ENCODE results near the gene FAM72A.
"Not testable (repeated sequence)": the region's sequence is repeated elsewhere in the genome, so short reads cannot be mapped to it uniquely, and the experiment has no call there.

The FAM72A gene

DNA sequence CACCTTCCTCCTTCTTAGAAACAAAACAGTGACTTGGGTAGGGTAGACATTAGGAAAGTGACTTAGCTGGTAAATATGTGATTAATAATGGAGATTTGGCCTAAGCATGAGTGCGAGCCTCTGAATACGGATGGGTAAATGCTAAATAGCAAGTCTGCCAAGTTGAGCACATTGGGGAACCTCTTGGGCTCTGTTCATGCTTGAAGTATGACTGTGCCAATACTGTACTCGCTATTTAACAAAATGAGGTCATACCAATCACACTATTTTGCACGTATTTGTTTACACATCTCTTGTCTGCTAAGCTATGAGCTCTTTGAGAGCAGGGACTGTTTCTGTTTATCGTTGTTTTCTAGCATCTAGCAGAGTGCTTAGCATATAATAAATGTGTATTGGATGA is 24.2 kb upstream of the FAM72A start:
- H3K4me1 ChIP-seq (ENCODE audit: control insufficient read depth, insufficient read depth, low read length); H3K4me3 ChIP-seq (ENCODE audit: low read length); DNase-seq (ENCODE audit: low read depth); H3K9ac ChIP-seq (ENCODE audit: low read length); H3K36me3 ChIP-seq (ENCODE audit: control insufficient read depth, insufficient read depth, low read length, severe bottlenecking); H3K9me3 ChIP-seq (ENCODE audit: control insufficient read depth, low read length); H3K27me3 ChIP-seq (replicated peaks; ENCODE audit: control insufficient read depth, insufficient read depth, low read length): not testable (repeated sequence)

DNA sequence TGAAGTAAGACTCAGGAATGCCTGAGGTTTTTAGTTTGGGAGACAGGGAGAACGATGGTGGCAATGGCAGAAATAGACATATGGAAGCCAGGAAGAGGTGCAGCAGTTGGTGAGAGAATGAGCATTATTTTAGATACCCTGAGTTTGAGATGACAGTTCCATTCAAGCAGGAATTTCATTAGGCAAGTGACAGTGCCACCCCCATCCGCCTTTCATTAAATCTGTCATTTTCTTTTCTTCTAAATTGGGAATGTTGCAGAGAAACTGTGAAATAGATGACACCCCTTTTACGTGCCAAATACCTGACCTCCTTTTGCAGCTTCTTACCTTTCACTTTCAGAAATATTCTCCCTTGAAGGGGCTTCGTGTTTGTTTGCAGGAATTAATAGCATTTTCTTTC is 22.7 kb upstream of the FAM72A start:
- not testable (repeated sequence) for H3K4me1 ChIP-seq (ENCODE audit: control insufficient read depth, insufficient read depth, low read length); H3K9ac ChIP-seq (ENCODE audit: low read length); H3K9me3 ChIP-seq (ENCODE audit: control insufficient read depth, low read length); H3K36me3 ChIP-seq (ENCODE audit: control insufficient read depth, insufficient read depth, low read length, severe bottlenecking); H3K27me3 ChIP-seq (replicated peaks; ENCODE audit: control insufficient read depth, insufficient read depth, low read length); H3K4me3 ChIP-seq (ENCODE audit: low read length); DNase-seq (ENCODE audit: low read depth)

DNA sequence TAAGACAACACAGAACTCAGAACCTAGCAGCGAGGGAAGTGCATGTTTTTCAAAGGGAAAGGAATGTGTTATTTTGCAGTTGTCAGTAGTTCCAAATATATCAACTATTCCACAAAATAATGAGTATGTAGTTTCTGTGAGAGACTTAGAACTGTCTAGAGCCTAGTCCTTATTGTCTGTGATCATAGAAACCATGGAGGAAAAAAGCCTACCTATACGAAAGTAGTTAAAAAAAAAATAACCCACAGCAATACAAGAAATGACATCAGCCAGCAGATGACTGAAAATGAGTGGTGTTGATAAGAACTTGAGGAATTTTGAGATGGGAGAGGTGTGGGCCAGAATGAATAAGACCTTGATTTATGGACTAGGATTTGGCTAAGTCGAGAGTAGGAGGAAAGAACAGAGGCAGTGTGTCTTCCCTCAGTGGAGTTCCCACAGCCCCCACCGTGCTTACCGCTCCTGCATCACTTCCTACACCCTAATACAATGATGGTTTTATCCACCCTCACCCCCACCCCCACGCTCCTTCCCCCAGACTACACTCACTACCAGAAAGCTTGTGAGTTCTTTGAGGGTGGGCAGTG is 21.6 kb upstream of the FAM72A start:
- not testable (repeated sequence) for H3K4me1 ChIP-seq (ENCODE audit: control insufficient read depth, insufficient read depth, low read length); H3K9ac ChIP-seq (ENCODE audit: low read length); H3K4me3 ChIP-seq (ENCODE audit: low read length); H3K9me3 ChIP-seq (ENCODE audit: control insufficient read depth, low read length); H3K36me3 ChIP-seq (ENCODE audit: control insufficient read depth, insufficient read depth, low read length, severe bottlenecking); H3K27me3 ChIP-seq (replicated peaks; ENCODE audit: control insufficient read depth, insufficient read depth, low read length); DNase-seq (ENCODE audit: low read depth)

DNA sequence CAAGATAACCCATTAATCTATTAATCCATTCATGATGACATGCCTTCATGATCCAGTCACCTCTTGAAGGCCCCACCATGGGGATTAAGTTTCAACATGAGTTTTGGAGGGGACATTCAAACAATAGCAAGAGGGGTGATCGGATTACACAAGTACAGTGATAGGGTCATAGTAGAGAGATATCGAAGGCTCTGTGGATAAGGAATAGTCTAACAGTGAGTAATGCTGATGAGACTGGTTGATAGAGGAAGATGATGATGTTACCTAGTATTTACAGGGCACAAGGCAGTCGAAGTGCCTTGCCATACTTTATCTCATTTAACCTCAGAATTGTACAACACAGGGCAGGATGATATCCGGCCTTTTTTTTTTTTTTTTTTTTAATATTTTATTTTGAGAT is 18.9 kb upstream of the FAM72A start:
- H3K4me3 ChIP-seq (ENCODE audit: low read length); DNase-seq (ENCODE audit: low read depth); H3K27me3 ChIP-seq (replicated peaks; ENCODE audit: control insufficient read depth, insufficient read depth, low read length); H3K9ac ChIP-seq (ENCODE audit: low read length); H3K4me1 ChIP-seq (ENCODE audit: control insufficient read depth, insufficient read depth, low read length); H3K36me3 ChIP-seq (ENCODE audit: control insufficient read depth, insufficient read depth, low read length, severe bottlenecking); H3K9me3 ChIP-seq (ENCODE audit: control insufficient read depth, low read length): not testable (repeated sequence)

DNA sequence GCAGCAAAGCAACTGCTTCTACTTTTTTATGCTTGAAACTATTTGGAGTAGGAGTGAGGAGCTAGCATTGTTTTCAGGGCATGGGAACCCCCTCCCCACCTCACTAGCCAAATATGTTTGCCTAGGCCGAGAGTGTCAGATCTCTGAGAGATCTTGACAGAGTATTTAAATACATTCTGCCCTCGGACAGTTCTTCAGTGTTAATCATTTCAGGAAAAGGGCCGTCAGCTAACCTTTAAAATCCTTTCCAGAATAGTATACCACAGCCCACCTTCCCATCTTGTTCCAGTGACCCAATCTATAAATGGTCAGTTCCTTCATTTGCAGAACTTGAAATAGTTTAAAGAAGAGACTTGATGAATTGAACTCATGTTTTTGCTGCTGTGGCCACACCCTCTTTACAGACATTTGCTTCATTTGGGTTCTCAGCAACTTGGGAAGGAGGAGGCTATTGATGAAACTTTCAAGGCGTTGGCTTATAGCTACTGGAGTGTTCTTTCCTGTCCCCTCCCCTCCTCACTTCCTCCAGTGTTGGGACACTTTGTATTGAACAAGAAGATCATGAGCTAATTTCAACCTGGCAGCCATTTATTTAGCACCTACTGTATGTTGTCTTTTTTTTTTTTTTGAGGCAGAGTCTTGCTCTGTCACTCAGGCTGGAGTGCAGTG is 17.8 kb upstream of the FAM72A start:
- not testable (repeated sequence) for H3K27me3 ChIP-seq (replicated peaks; ENCODE audit: control insufficient read depth, insufficient read depth, low read length); H3K4me1 ChIP-seq (ENCODE audit: control insufficient read depth, insufficient read depth, low read length); H3K9me3 ChIP-seq (ENCODE audit: control insufficient read depth, low read length); H3K4me3 ChIP-seq (ENCODE audit: low read length); H3K36me3 ChIP-seq (ENCODE audit: control insufficient read depth, insufficient read depth, low read length, severe bottlenecking)
- peak; percentile 8 for DNase-seq (ENCODE audit: low read depth)
- H3K9ac ChIP-seq (ENCODE audit: low read length): peak overlapping the region; percentile 14

- not testable (repeated sequence) for H3K27me3 ChIP-seq (replicated peaks; ENCODE audit: control insufficient read depth, insufficient read depth, low read length); H3K9me3 ChIP-seq (ENCODE audit: control insufficient read depth, low read length); H3K9ac ChIP-seq (ENCODE audit: low read length); DNase-seq (ENCODE audit: low read depth); H3K4me1 ChIP-seq (ENCODE audit: control insufficient read depth, insufficient read depth, low read length); H3K4me3 ChIP-seq (ENCODE audit: low read length); H3K36me3 ChIP-seq (ENCODE audit: control insufficient read depth, insufficient read depth, low read length, severe bottlenecking)
Observed at GRCh38 chr1:206219514-206220331, 17.1 kb upstream of the FAM72A start.

GRCh38 chr1:206218765-206219164 is 16.1 kb upstream of the FAM72A start:
- not testable (repeated sequence) for H3K4me1 ChIP-seq (ENCODE audit: control insufficient read depth, insufficient read depth, low read length); H3K27me3 ChIP-seq (replicated peaks; ENCODE audit: control insufficient read depth, insufficient read depth, low read length); H3K9me3 ChIP-seq (ENCODE audit: control insufficient read depth, low read length); DNase-seq (ENCODE audit: low read depth); H3K9ac ChIP-seq (ENCODE audit: low read length); H3K36me3 ChIP-seq (ENCODE audit: control insufficient read depth, insufficient read depth, low read length, severe bottlenecking); H3K4me3 ChIP-seq (ENCODE audit: low read length)

DNA sequence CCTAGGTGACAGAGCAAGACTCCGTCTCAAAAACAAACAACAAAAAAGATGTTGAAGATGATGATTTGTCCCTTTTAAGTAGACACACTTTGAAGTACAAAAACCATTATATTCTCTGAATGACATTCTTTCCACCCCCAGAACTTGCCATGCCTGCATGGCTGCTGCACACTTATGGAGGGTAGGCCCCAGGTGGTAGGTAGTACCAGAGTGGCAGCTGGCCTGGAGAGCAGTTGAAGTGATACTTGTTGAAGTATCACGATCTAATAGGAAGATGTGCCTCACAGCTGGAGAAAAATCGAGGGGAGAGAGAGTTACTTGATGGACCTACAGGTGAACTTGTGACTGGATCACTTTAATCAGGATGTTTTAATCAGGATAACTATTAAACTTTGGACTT is 15.6 kb upstream of the FAM72A start:
- not testable (repeated sequence) for H3K4me1 ChIP-seq (ENCODE audit: control insufficient read depth, insufficient read depth, low read length); H3K4me3 ChIP-seq (ENCODE audit: low read length); H3K36me3 ChIP-seq (ENCODE audit: control insufficient read depth, insufficient read depth, low read length, severe bottlenecking); H3K27me3 ChIP-seq (replicated peaks; ENCODE audit: control insufficient read depth, insufficient read depth, low read length); DNase-seq (ENCODE audit: low read depth); H3K9ac ChIP-seq (ENCODE audit: low read length); H3K9me3 ChIP-seq (ENCODE audit: control insufficient read depth, low read length)

GRCh38 chr1:206215600-206216392 is 13.2 kb upstream of the FAM72A start:
- H3K4me1 ChIP-seq (ENCODE audit: control insufficient read depth, insufficient read depth, low read length); DNase-seq (ENCODE audit: low read depth); H3K27me3 ChIP-seq (replicated peaks; ENCODE audit: control insufficient read depth, insufficient read depth, low read length); H3K36me3 ChIP-seq (ENCODE audit: control insufficient read depth, insufficient read depth, low read length, severe bottlenecking); H3K9ac ChIP-seq (ENCODE audit: low read length); H3K9me3 ChIP-seq (ENCODE audit: control insufficient read depth, low read length); H3K4me3 ChIP-seq (ENCODE audit: low read length): not testable (repeated sequence)

- H3K9ac ChIP-seq (ENCODE audit: low read length); H3K36me3 ChIP-seq (ENCODE audit: control insufficient read depth, insufficient read depth, low read length, severe bottlenecking); H3K4me3 ChIP-seq (ENCODE audit: low read length); H3K4me1 ChIP-seq (ENCODE audit: control insufficient read depth, insufficient read depth, low read length); H3K27me3 ChIP-seq (replicated peaks; ENCODE audit: control insufficient read depth, insufficient read depth, low read length); DNase-seq (ENCODE audit: low read depth); H3K9me3 ChIP-seq (ENCODE audit: control insufficient read depth, low read length): not testable (repeated sequence)
Observed at GRCh38 chr1:206210802-206211201, 8.2 kb upstream of the FAM72A start.

DNA sequence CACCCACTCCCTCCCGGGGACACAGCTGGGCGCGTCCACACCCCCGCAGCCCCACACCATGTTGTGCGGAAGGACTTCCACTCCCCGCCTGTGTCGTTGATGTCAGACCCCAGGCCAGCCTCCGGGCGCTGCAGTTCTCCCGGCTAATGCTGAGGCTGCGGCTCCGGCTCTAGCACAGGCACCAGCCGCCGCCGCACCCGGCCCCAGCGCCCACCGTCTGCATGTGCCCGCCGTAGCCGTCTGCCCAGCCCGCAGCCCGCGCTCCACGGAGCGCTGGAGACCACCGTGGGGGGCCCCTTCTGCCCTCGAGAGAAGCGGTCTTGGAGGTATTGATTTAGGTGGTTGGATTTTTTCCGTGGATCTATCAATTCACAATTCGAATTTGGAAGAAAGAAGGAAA is 2.9 kb upstream of the FAM72A start:
- DNase-seq (ENCODE audit: low read depth); H3K9me3 ChIP-seq (ENCODE audit: control insufficient read depth, low read length); H3K27me3 ChIP-seq (replicated peaks; ENCODE audit: control insufficient read depth, insufficient read depth, low read length); H3K4me1 ChIP-seq (ENCODE audit: control insufficient read depth, insufficient read depth, low read length); H3K36me3 ChIP-seq (ENCODE audit: control insufficient read depth, insufficient read depth, low read length, severe bottlenecking); H3K9ac ChIP-seq (ENCODE audit: low read length): not testable (repeated sequence)
- peak overlapping the region; percentile 47 for H3K4me3 ChIP-seq (ENCODE audit: low read length)
